SK-N-MC (cell line): ENCODE results near the gene ABLIM3.

Source experiments
- DNase-seq: peaks from one replicate; pipeline ENCODE4 v3.0.0-alpha.2; 2011; ENCODE audit warnings: low read depth, low spot score
- H3K27ac ChIP-seq: fragments of 200-600 bp; sonication (generic); 2 replicates; pipeline ENCODE4 v1.5.1; 2016; ENCODE audit warnings: mixed run types
- H3K36me3 ChIP-seq: fragments of 200-600 bp; sonication (generic); 2 replicates; pipeline ENCODE4 v1.6.1; 2017; ENCODE audit warnings: antibody characterized with exemption, low read length, mixed read lengths; ENCODE audit not compliant: insufficient read depth
- H3K4me3 ChIP-seq: fragments of 200-600 bp; sonication (generic); 2 replicates; pipeline ENCODE4 v1.5.1; 2016
- H3K9ac ChIP-seq: fragments of 200-600 bp; sonication (generic); 2 replicates; pipeline ENCODE4 v1.8.0; 2017; ENCODE audit warnings: mixed run types, mixed read lengths; ENCODE audit not compliant: insufficient read length
- H3K9me3 ChIP-seq: fragments of 200-600 bp; sonication (generic); 2 replicates; pipeline ENCODE4 v1.6.1; 2017; ENCODE audit warnings: low read depth, mild to moderate bottlenecking, antibody characterized with exemption, low read length, moderate library complexity, mixed read lengths
- EZH2 ChIP-seq: fragments of 200-600 bp; sonication (generic); IDR thresholded peaks from one replicate; pipeline ENCODE4 v1.6.1; 2017; ENCODE audit warnings: antibody characterized with exemption
- FOXP2 ChIP-seq: optimal IDR thresholded peaks from 2 replicates; pipeline ENCODE3; 2011; ENCODE audit warnings: mild to moderate bottlenecking, moderate library complexity; ENCODE audit not compliant: insufficient read depth; ENCODE audit errors: extremely low read length, control extremely low read depth
- POLR2AphosphoS5 ChIP-seq: IDR thresholded peaks from 2 replicates; pipeline ENCODE4 v1.6.1; 2012; ENCODE audit warnings: mild to moderate bottlenecking, low read depth, low read length, borderline replicate concordance

Gene ABLIM3

DNA sequence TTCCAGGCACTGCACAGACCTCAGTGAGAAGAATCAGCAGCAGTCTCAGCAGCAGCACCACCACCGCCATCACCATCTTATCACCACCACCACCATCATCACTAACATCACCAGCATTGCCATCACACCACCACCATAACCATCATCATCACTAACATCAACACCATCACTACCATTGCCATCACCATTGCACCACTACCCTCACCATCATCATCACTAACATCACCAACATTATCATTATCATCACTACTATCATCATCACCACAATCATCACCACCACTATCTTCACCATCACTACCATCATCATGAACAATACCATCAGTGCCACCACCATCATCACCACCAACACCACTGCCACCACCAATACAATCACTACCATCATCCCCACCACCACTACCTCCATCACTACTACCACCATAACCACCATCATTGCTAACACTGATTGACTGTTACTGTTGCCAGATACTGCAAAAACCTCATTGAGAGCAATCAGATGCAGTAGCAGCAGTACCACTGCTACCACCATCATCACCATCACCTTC, 61.7 kb downstream of the ABLIM3 start:
- Histone ChIP-seq H3K27ac (no peak overlapping the region), H3K36me3 (no peaks in the 10 kb centered on the region)
- TF ChIP-seq POLR2AphosphoS5: no peak
- no peak for TF ChIP-seq EZH2

DNA sequence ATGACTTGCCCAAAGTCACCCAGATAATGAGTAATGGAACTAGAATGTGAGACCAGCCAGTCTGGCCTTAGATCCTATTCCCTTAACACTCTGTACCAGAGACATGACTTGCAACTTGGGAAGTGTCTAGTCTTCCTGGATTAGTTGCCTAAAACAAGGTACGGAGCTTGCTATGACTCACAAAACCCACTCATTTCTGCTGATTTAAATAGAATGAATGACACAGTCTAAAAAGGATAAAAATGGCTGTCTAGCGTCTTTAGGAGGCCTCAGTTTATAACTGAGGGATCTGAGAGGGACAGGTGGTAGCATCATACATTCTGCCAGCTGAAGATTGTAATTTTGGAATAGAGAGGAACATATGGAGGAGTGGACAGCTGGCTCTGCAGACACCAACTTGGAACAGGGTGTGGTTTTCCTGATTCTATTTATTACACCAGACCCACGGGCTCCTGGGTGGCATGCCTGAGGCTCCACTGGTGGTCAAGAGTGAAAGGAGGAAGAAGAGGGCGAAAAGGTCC, 62.7 kb downstream of the ABLIM3 start:
- H3K9me3 ChIP-seq: no peaks in the 10 kb centered on the region
- H3K4me3 ChIP-seq: no peak overlapping the region
- no peak overlapping the region for H3K9ac ChIP-seq
- no peak overlapping the region for H3K27ac ChIP-seq
- TF ChIP-seq EZH2: no peak
- no peak for TF ChIP-seq FOXP2
- no peak for TF ChIP-seq POLR2AphosphoS5
- no peak for DNase-seq
- no peaks in the 10 kb centered on the region for H3K36me3 ChIP-seq

More for the DNA sequence above, 61.7 kb downstream of the ABLIM3 start:
- DNase-seq: no peak
- no peaks in the 10 kb centered on the region for H3K9me3 ChIP-seq
- no peak overlapping the region for H3K4me3 ChIP-seq
- no peak overlapping the region for H3K9ac ChIP-seq

DNA sequence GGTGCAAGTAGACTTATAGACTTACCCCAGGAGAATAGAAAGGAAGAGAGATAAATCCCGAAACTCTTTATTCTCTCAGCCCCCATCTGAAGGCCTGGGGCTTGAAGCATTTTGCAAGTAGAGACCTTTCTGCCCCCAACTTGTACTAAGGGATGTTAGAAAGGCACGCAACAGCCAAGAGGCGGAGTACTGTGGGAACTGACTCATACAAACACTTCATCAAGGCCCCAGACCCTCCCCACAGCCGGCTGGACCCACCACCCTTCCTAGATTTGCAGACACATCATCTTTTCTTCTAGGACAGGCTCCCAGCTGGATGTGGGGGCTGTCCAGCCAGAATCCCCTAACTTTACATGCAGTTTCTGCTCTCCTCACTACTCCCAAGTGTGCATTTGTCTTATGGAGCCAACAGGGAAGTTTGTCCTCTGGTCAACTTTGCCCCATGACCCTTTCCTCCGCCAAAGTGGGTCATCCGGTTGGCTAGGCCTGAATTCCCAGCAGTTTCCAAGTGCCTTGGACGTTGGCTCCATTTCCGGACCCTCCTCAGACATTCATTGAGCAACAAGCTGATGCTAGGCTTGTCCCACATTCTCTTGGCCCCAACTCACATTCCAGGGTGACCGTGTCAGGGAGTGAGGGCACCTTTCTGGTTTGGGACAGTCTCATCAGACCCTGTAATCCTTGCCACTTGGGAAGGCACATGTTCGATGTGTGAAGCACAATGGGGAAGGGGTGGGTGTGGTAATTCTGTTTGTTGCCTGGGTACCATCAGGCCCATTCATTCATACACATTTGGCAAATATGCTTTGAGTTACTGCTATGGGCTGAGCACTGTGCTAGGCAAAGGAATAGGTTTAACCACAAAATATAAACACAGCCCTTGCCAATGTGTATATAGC, 64.6 kb downstream of the ABLIM3 start:
- no peak overlapping the region for H3K4me3 ChIP-seq
- H3K27ac ChIP-seq: no peak overlapping the region
- H3K36me3 ChIP-seq: no peaks in the 10 kb centered on the region
- TF ChIP-seq POLR2AphosphoS5 (no peak), FOXP2 (no peak), EZH2 (no peak)
- no peaks in the 10 kb centered on the region for H3K9me3 ChIP-seq
- DNase-seq: no peak
- H3K9ac ChIP-seq: no peak overlapping the region

DNA sequence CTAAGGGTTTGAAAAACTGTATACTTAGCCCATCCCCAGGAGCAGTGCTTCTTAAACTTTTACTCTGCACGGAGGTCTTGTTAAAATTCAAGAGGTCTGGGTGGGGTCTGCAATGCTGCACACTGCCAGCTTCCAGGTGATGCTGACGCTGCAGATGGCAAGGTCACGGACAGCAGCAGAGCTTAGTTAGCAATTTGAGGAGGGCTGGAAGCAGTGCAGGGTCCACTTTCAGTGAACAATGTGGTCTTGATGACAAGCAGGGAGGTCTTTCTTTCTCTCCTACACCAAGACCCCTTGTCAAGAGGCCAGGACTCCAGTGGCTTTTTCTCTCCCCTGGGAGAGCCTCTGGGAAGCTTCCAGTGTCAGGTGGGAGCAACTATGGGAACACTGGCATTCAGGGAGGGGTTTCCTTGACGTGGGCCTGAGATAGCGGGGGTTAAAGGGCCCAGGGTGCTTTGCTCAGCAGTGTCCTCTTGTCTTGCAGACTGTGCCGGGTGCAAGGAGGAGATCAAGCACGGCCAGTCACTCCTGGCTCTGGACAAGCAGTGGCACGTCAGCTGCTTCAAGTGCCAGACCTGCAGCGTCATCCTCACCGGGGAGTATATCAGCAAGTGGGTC, 65.3 kb downstream of the ABLIM3 start:
- H3K9me3 ChIP-seq: no peaks in the 10 kb centered on the region
- TF ChIP-seq EZH2 (no peak), FOXP2 (no peak), POLR2AphosphoS5 (no peak)
- no peak overlapping the region for H3K9ac ChIP-seq
- no peaks in the 10 kb centered on the region for H3K36me3 ChIP-seq
- no peak overlapping the region for H3K4me3 ChIP-seq
- no peak for DNase-seq
- no peak overlapping the region for H3K27ac ChIP-seq

DNA sequence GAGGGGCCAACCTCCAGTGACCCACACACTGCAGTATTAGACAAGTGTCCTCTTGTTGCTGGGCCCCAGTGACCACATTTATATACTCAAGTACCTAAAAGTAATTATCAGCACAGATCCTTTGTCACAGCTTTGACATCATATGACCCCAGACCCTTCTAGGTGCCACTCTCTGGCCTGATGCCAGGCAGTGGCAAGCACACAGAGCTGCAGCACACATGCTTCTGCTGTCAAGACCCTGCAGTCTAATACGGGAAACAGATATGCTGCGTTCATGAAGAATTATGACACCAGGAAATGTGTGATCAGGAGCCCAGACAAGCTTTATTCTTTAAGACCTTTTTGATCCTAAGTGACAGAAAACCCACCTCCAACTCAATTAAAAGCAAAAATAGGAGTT, 66.5 kb downstream of the ABLIM3 start:
- DNase-seq: no peak
- Histone ChIP-seq H3K9me3 (no peaks in the 10 kb centered on the region), H3K27ac (no peak overlapping the region), H3K4me3 (no peak overlapping the region), H3K9ac (no peak overlapping the region), H3K36me3 (no peaks in the 10 kb centered on the region)
- TF ChIP-seq POLR2AphosphoS5 (no peak), EZH2 (no peak), FOXP2 (no peak)

DNA sequence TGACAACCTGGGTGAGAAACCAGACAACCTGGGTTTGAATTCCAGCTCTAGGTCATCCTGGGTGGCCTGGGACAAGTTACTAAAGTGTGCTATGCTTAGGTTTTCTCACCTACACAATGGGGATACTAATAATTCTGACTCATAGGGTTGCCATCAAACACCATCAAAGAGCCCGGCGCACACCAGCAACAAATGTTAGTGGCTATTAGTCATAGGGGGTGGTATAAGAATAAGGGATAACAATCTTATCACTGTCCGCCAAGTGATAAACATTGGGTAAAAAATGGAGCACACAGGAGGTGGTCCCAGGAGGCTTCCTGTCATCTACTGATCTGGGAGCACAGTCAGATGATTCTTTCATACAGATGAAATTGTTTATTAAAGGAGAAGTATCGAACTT, 68.9 kb downstream of the ABLIM3 start:
- Histone ChIP-seq H3K9ac (no peak overlapping the region), H3K9me3 (no peaks in the 10 kb centered on the region), H3K27ac (no peak overlapping the region), H3K4me3 (no peak overlapping the region), H3K36me3 (no peaks in the 10 kb centered on the region)
- DNase-seq: no peak
- TF ChIP-seq POLR2AphosphoS5 (no peak), EZH2 (no peak), FOXP2 (no peak)

DNA sequence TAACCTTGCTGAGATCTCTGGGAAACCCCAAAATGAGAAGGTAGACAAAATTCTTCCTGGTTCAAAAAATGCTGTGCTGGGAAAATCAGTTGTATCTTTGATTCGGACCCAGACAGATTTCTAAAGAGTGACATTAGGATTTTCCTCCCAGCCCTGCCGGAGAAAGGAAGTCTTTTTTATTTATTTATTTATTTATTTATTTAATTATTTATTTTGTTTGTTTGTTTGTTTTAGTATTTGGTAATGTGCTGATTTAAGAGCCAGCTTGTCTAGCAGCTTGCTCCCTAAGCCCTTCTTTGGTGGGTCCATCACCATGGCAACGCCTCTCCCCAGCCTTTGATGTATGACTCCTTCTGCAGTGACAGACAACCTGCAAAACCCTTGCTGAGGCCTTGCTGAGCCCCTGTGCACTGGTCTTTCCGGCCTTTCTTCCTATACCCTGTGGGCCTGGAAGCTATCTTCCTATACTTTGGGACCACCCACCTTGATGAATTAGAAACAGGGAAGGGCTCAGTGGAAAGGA, 69.7 kb downstream of the ABLIM3 start:
- TF ChIP-seq FOXP2 (no peak), EZH2 (no peak)
- DNase-seq: no peak
- no peak overlapping the region for H3K4me3 ChIP-seq
- H3K9ac ChIP-seq: no peak overlapping the region
- no peaks in the 10 kb centered on the region for H3K9me3 ChIP-seq
- H3K27ac ChIP-seq: no peak overlapping the region
- no peaks in the 10 kb centered on the region for H3K36me3 ChIP-seq

DNA sequence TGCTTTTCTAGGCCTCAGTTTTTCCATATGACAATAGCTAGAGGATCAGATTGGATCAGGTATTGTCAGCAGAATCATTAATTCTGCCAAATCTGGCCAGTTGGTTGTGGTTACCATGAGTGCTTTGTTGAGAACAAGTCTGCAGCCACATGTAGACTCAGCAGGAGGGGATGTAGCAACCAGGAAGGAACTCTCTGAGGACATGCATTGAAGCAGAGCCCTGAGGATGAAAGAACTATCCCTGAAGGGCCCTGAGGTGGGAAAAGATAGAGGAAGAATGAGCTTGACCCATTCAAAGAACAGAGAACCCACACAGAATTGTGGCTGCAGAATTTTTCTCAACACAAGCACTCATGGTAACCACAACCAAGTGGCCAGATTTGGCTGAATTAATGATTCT, 70.3 kb downstream of the ABLIM3 start:
- Histone ChIP-seq H3K4me3 (no peak overlapping the region), H3K9me3 (no peaks in the 10 kb centered on the region), H3K36me3 (no peaks in the 10 kb centered on the region), H3K27ac (no peak overlapping the region), H3K9ac (no peak overlapping the region)
- DNase-seq: no peak
- TF ChIP-seq POLR2AphosphoS5: no peak
- no peak for TF ChIP-seq FOXP2
- no peak for TF ChIP-seq EZH2
